ENCODE measurements around the gene COA3. TPM values are rescaled to one million over a fixed set of nuclear protein-coding genes. Genes with fewer than 3 reads are reported as not detected.

Gene COA3
- total RNA-seq, 4 donors from 2014 or later: 32.7 to 59.1 (median 49.5) TPM

Other genes with a start within 250 kb of the COA3 start
- gene HSD17B1, start 245.8 kb downstream of the COA3 start, total RNA-seq: 1 to 10 TPM; 1.2 to 8.8 (median 3.2) TPM
- 10 to 100 TPM; 41.1 to 54.0 (median 46.0) TPM for gene COASY, start 236.6 kb downstream of the COA3 start, total RNA-seq
- 10 to 100 TPM; 34.7 to 62.5 (median 44.3) TPM for gene MLX, start 231.6 kb downstream of the COA3 start, total RNA-seq
- gene PSMC3IP, start 221.0 kb downstream of the COA3 start, total RNA-seq: 1 to 10 TPM; 2.3 to 4.0 (median 3.6) TPM
- 10 to 100 TPM; 87.9 to 97.0 (median 91.1) TPM for gene RETREG3, start 189.3 kb downstream of the COA3 start, total RNA-seq
- 10 to 100 TPM; 28.6 to 55.3 (median 54.2) TPM for gene TUBG1, start 189.0 kb downstream of the COA3 start, total RNA-seq
- gene TUBG2, start 139.4 kb downstream of the COA3 start, total RNA-seq: 10 to 100 TPM; 10.9 to 32.3 (median 12.7) TPM
- 10 to 100 TPM; 38.7 to 58.4 (median 45.3) TPM for gene PLEKHH3, start 121.7 kb downstream of the COA3 start, total RNA-seq
- gene CCR10, start 116.9 kb downstream of the COA3 start, total RNA-seq: 1 to 10 TPM in 2 of 4 donors, under 1 TPM in 2; 0.29 to 1.2 (median 0.85) TPM
- gene CNTNAP1, start 116.2 kb downstream of the COA3 start, total RNA-seq: 1 to 10 TPM in 3 of 4 donors, under 1 TPM in 1; 0.79 to 3.3 (median 1.2) TPM
- 100 to 1,000 TPM in 1 of 4 donors, 10 to 100 TPM in 3; 33.2 to 105 (median 51.0) TPM for gene EZH1, start 53.7 kb downstream of the COA3 start, total RNA-seq
- 10 to 100 TPM in 3 of 4 donors, 1 to 10 TPM in 1; 5.2 to 21.8 (median 14.7) TPM for gene RAMP2, start 37.5 kb downstream of the COA3 start, total RNA-seq
- 10 to 100 TPM; 49.1 to 66.5 (median 59.0) TPM for gene VPS25, start 25.3 kb downstream of the COA3 start, total RNA-seq
- 1 to 10 TPM in 1 of 4 donors, under 1 TPM in 2, not detected in 1; 0.40 to 1.1 (median 0.98) TPM for gene WNK4, start 18.1 kb downstream of the COA3 start, total RNA-seq
- under 1 TPM in 1 of 4 donors, not detected in 3; 0.42 TPM for gene CNTD1, start 157 bp upstream of the COA3 start, total RNA-seq
- gene BECN1, start 25.6 kb upstream of the COA3 start, total RNA-seq: 100 to 1,000 TPM in 3 of 4 donors, 10 to 100 TPM in 1; 81.3 to 133 (median 104) TPM
- gene PSME3, start 34.7 kb upstream of the COA3 start, total RNA-seq: 100 to 1,000 TPM in 1 of 4 donors, 10 to 100 TPM in 3; 47.0 to 106 (median 82.8) TPM
- 1 to 10 TPM in 3 of 4 donors, under 1 TPM in 1; 0.64 to 5.5 (median 2.1) TPM for gene AOC2, start 45.9 kb upstream of the COA3 start, total RNA-seq
- gene AOC3, start 52.5 kb upstream of the COA3 start, total RNA-seq: 10 to 100 TPM in 2 of 4 donors, 1 to 10 TPM in 2; 7.6 to 12.7 (median 11.0) TPM
- not detected for gene G6PC1, start 102.1 kb upstream of the COA3 start, total RNA-seq
- 10 to 100 TPM; 13.6 to 25.1 (median 16.9) TPM for gene AARSD1, start 165.8 kb upstream of the COA3 start, total RNA-seq
- gene PTGES3L, start 181.4 kb upstream of the COA3 start, total RNA-seq: under 1 TPM in 2 of 4 donors, not detected in 2; 0.44 to 0.48 TPM
- 10 to 100 TPM; 13.9 to 18.9 (median 16.2) TPM for gene RUNDC1, start 181.9 kb upstream of the COA3 start, total RNA-seq
- gene RPL27, start 199.7 kb upstream of the COA3 start, total RNA-seq: 1,000 to 10,000 TPM in 3 of 4 donors, 100 to 1,000 TPM in 1; 968 to 1,986 (median 1,251) TPM
- 10 to 100 TPM in 3 of 4 donors, 1 to 10 TPM in 1; 9.0 to 18.0 (median 13.7) TPM for gene IFI35, start 208.1 kb upstream of the COA3 start, total RNA-seq
- gene VAT1, start 223.7 kb upstream of the COA3 start, total RNA-seq: 100 to 1,000 TPM; 125 to 234 (median 188) TPM
- 1 to 10 TPM in 3 of 4 donors, under 1 TPM in 1; 0.79 to 2.1 (median 1.8) TPM for gene RND2, start 226.5 kb upstream of the COA3 start, total RNA-seq

Measured in suprapubic skin (tissue), 4 donors.